A549 (cell line): Measurements from ENCODE around the gene TMEM143. TPM values are rescaled to one million over a fixed set of nuclear protein-coding genes. Genes with fewer than 3 reads are reported as not detected.

ENCODE experiments used
- ATAC-seq, 2 experiments: fragments of 200-7000 bp in 1 of 2; fragments of >200 bp in 1 of 2; cut with Nextera tagmentation in 1 of 2; cut with Tn5 transposase in 1 of 2; 3 replicates each; pipeline versions ENCODE4 v1.8.0 to v1.9.1; 2018 to 2020; ENCODE audit warnings: mild to moderate bottlenecking in 1 of 2, moderate library complexity in 1 of 2
- CTCF ChIA-PET: fragments of 300-600 bp; sonication (Branson Sonifier 250); formaldehyde crosslinking; extraction: SDS; loops from one replicate; lab custom pipeline; 2021; ENCODE audit warnings: antibody characterized with exemption, inconsistent platforms; lab: Yijun Ruan, JAX
- POLR2A ChIA-PET: fragments of 350-600 bp; formaldehyde crosslinking; extraction: SDS; loops from one replicate; lab custom pipeline; 2021; ENCODE audit warnings: antibody characterized with exemption, inconsistent platforms; lab: Yijun Ruan, JAX
- DNase-seq, 2 experiments: peaks; one replicate each; pipeline versions ENCODE4 v3.0.0 to v3.0.0-alpha.2; 2011 to 2016; ENCODE audit warnings: low read depth in 1 of 2, low spot score in 1 of 2
- FAIRE-seq: peaks from 2 replicates; lab custom pipeline; 2011; peaks lifted over from hg19 to GRCh38; lab: Jason Lieb, UNC
- H3K27ac ChIP-seq, 2 experiments: fragments of >200 bp; sonication (Bioruptor Twin); formaldehyde crosslinking; 3 replicates each; pipeline ENCODE4 v1.5.1; 2016 to 2017
- H3K4me1 ChIP-seq: fragments of >200 bp; sonication (Bioruptor Twin); formaldehyde crosslinking; 3 replicates; pipeline ENCODE4 v1.6.1; 2016
- H3K4me2 ChIP-seq: fragments of >200 bp; sonication (Bioruptor Twin); formaldehyde crosslinking; 3 replicates; pipeline ENCODE4 v1.6.1; 2016
- H3K4me3 ChIP-seq: fragments of >200 bp; sonication (Bioruptor Twin); formaldehyde crosslinking; 3 replicates; pipeline ENCODE4 v1.5.1; 2016
- H3K9me3 ChIP-seq: fragments of >200 bp; sonication (Bioruptor Twin); formaldehyde crosslinking; 3 replicates; pipeline ENCODE4 v1.6.1; 2016
- CBX8 ChIP-seq: fragments of 200-600 bp; sonication (generic); IDR thresholded peaks from 2 replicates; pipeline ENCODE4 v1.6.1; 2016
- EHMT2 ChIP-seq: fragments of 200-600 bp; sonication (generic); IDR thresholded peaks from 2 replicates; pipeline ENCODE4 v1.6.1; 2016; ENCODE audit warnings: antibody characterized with exemption, low read depth, mild to moderate bottlenecking, moderate library complexity
- FOSL2 ChIP-seq, 2 experiments: fragments of 450-650 bp in 1 of 2; fragments of >200 bp in 1 of 2; sonication (Bioruptor Twin) in 1 of 2; formaldehyde crosslinking; IDR thresholded peaks; 2 replicates each; pipeline versions ENCODE4 v1.5.0 to v1.6.1; 2016 to 2020; ENCODE audit warnings: mild to moderate bottlenecking in 1 of 2, moderate library complexity in 1 of 2
- FOXS1 ChIP-seq: fragments of 250-450 bp; sonication (Bioruptor Pico); IDR thresholded peaks from 2 replicates; pipeline ENCODE4 v1.5.0; 2020; ENCODE audit warnings: mild to moderate bottlenecking, moderate library complexity
- GATA3 ChIP-seq: IDR thresholded peaks from 2 replicates; pipeline ENCODE4 v1.6.1; 2012; ENCODE audit warnings: borderline replicate concordance
- HDAC2 ChIP-seq: fragments of 200-600 bp; sonication (generic); IDR thresholded peaks from 2 replicates; pipeline ENCODE4 v1.6.1; 2016
- HOXA7 ChIP-seq: fragments of 250-450 bp; sonication (Bioruptor Pico); IDR thresholded peaks from 2 replicates; pipeline ENCODE4 v1.5.0; 2020; ENCODE audit warnings: mild to moderate bottlenecking, moderate library complexity
- HOXB13 ChIP-seq: fragments of 250-450 bp; sonication (Bioruptor Pico); IDR thresholded peaks from 2 replicates; pipeline ENCODE4 v1.5.0; 2020; ENCODE audit warnings: low read depth, mild to moderate bottlenecking, moderate library complexity
- JUN ChIP-seq, 2 experiments: fragments of >200 bp; sonication (Bioruptor Twin); formaldehyde crosslinking; IDR thresholded peaks; 2 replicates in 1 of 2; 3 replicates in 1 of 2; pipeline ENCODE4 v1.6.1; 2016 to 2017
- KDM1A ChIP-seq: fragments of 200-600 bp; sonication (generic); IDR thresholded peaks from 2 replicates; pipeline ENCODE4 v1.6.1; 2016; ENCODE audit warnings: low read depth, mild to moderate bottlenecking
- KDM5A ChIP-seq: fragments of 200-600 bp; sonication (generic); IDR thresholded peaks from 2 replicates; pipeline ENCODE4 v1.6.1; 2016; ENCODE audit warnings: antibody characterized with exemption, mild to moderate bottlenecking
- NFE2L2 ChIP-seq: fragments of 150-350 bp; conservative IDR thresholded peaks from 2 replicates; pipeline ENCODE4 v1.6.1; 2014; ENCODE audit warnings: low read length
- NR3C1 ChIP-seq: fragments of >200 bp; sonication (Bioruptor Twin); formaldehyde crosslinking; IDR thresholded peaks from 3 replicates; pipeline ENCODE4 v1.6.1; 2017
- RAD21 ChIP-seq, 2 experiments: fragments of >200 bp in 1 of 2; sonication (Bioruptor Twin) in 1 of 2; formaldehyde crosslinking in 1 of 2; IDR thresholded peaks in 1 of 2; conservative IDR thresholded peaks in 1 of 2; 2 replicates in 1 of 2; 3 replicates in 1 of 2; pipeline ENCODE4 v1.6.1; 2012 to 2018; ENCODE audit warnings: inconsistent platforms in 1 of 2
- RCOR1 ChIP-seq: fragments of 150-350 bp; IDR thresholded peaks from 2 replicates; pipeline ENCODE4 v1.6.1; 2014; ENCODE audit warnings: antibody characterized with exemption, low read length, low read depth
- RFX5 ChIP-seq: fragments of 450-650 bp; IDR thresholded peaks from 2 replicates; pipeline ENCODE4 v1.7.1; 2014; ENCODE audit warnings: antibody characterized with exemption, mild to moderate bottlenecking, moderate library complexity
- RNF2 ChIP-seq: fragments of 200-600 bp; sonication (generic); IDR thresholded peaks from 2 replicates; pipeline ENCODE4 v1.6.1; 2016; ENCODE audit warnings: low read depth, mild to moderate bottlenecking, antibody characterized with exemption, moderate library complexity, borderline replicate concordance
- SMC3 ChIP-seq: fragments of >200 bp; sonication (Bioruptor Twin); formaldehyde crosslinking; IDR thresholded peaks from 3 replicates; pipeline ENCODE4 v1.6.1; 2018; ENCODE audit warnings: inconsistent platforms
- ZC3H11A ChIP-seq: fragments of 450-650 bp; IDR thresholded peaks from 2 replicates; pipeline ENCODE4 v1.6.1; 2014; ENCODE audit warnings: antibody characterized with exemption, mild to moderate bottlenecking
- WGBS: methylation state at CpG from one replicate; pipeline ENCODE4 v1.1.6; 2017; ENCODE audit errors: missing lambda C conversion rate; 5-methylcytosine and 5-hydroxymethylcytosine counted together
- polyA plus RNA-seq, 4 experiments: library from polyadenylated mRNA; depleted of rRNA in 3 of 4; stranded (reverse); fragments of >200 nt; fragmentation: RNase III in 1 of 4; extraction: RNeasy Plus Mini Kit Qiagen cat#74134 plus additional on column Dnase treatment in 1 of 4; gene quantifications; 2 replicates in 3 of 4; 3 replicates in 1 of 4; pipeline ENCODE4 v1.2.3, GENCODE V29; 2011 to 2017
- TF ChIP-seq, protein P1 (sequence below): IDR thresholded peaks from 2 replicates; pipeline ENCODE4 v1.6.1; 2012
- TF ChIP-seq, protein P2 (sequence below): IDR thresholded peaks from 2 replicates; pipeline ENCODE4 v1.6.1; 2012; ENCODE audit warnings: low read depth, borderline replicate concordance
- TF ChIP-seq, protein P3 (sequence below): fragments of 150-350 bp; IDR thresholded peaks from 2 replicates; pipeline ENCODE4 v1.6.1; 2014; ENCODE audit warnings: low read depth, mild to moderate bottlenecking, low read length

Gene TMEM143
- polyA plus RNA-seq, 2 of the 4 experiments (the other 2 are of a cell fraction): 6.4 to 7.4 TPM

- ATAC-seq (peak; percentile 69 to 74), DNase-seq (peak; percentile 35 to 70), FAIRE-seq (no peak)
- WGBS: 14% methylated on average over 10 of the region's 10 CpGs
- TF ChIP-seq ZC3H11A (no peak), FOSL2 (IDR thresholded peaks at IDR 0.05) (no peak), FOSL2 (CRISPR knock-in tag; IDR thresholded peaks at IDR 0.05) (peak; percentile 52; the same call in 1 of the 2 replicates)
- TF ChIP-seq, all 56 proteins: peak for 1
- ChIA-PET CTCF (interaction anchor here (0.6 to 15.7 kb wide), 20 partner anchors 10 to 329 kb away, joined by 3 to 499 read pairs (median 5); partner anchors contain the start of genes EMP3, KDELR1 and ZNF114), POLR2A (no interaction called here)
- H3K27ac ChIP-seq: peak overlapping the region in 1 of 2 experiments; percentile 81; a peak in 4 of 6 replicates
- H3K4me2 ChIP-seq: peak overlapping the region; percentile 90
- peaks cover 23% of the 10 kb centered on the region for H3K9me3 ChIP-seq
- peak overlapping the region; percentile 49; the same call in 2 of the 3 replicates for H3K4me3 ChIP-seq
- H3K4me1 ChIP-seq: peaks cover 8% of the 10 kb centered on the region
Measured at GRCh38 chr19:48290401-48290770, 73.4 kb downstream of the TMEM143 start.

- CTCF ChIA-PET: interaction anchor here (0.6 to 15.7 kb wide), 7 partner anchors 10 to 105 kb away, joined by 3 to 499 read pairs (median 4); partner anchors contain the start of gene ZNF114
- no peak for FAIRE-seq
- POLR2A ChIA-PET: no interaction called here
Measured at GRCh38 chr19:48287748-48288147, 76.0 kb downstream of the TMEM143 start.

GRCh38 chr19:48284896-48285295, 78.8 kb downstream of the TMEM143 start:
- no peak overlapping the region for H3K4me2 ChIP-seq
- CTCF ChIA-PET: interaction anchor here (0.6 to 22.4 kb wide), 4 partner anchors 9 to 20 kb away, joined by 4 to 499 read pairs (median 5); no protein-coding TSS in a partner anchor
- peaks cover 48% of the 10 kb centered on the region for H3K9me3 ChIP-seq
- ATAC-seq (no peak), FAIRE-seq (no peak), DNase-seq (no peak)
- no peak overlapping the region for H3K4me3 ChIP-seq
- H3K4me1 ChIP-seq: no peaks in the 10 kb centered on the region
- 87% methylated on average over 4 of the region's 4 CpGs for WGBS
- TF ChIP-seq RNF2 (no peak), JUN (IDR thresholded peaks at IDR 0.05) (no peak)
- POLR2A ChIA-PET: no interaction called here
- no peak overlapping the region for H3K27ac ChIP-seq

More at GRCh38 chr19:48287748-48288147, 76.0 kb downstream of the TMEM143 start:
- Histone ChIP-seq H3K4me3 (no peak overlapping the region), H3K4me1 (peaks cover 8% of the 10 kb centered on the region), H3K4me2 (no peak overlapping the region), H3K27ac (no peak overlapping the region), H3K9me3 (peaks cover 45% of the 10 kb centered on the region)
- 93% methylated on average over 3 of the region's 3 CpGs for WGBS
- no peak for TF ChIP-seq NR3C1
- TF ChIP-seq CBX8: no peak
- no peak for TF ChIP-seq FOXS1 (CRISPR knock-in tag)
- TF ChIP-seq, protein P1, sequence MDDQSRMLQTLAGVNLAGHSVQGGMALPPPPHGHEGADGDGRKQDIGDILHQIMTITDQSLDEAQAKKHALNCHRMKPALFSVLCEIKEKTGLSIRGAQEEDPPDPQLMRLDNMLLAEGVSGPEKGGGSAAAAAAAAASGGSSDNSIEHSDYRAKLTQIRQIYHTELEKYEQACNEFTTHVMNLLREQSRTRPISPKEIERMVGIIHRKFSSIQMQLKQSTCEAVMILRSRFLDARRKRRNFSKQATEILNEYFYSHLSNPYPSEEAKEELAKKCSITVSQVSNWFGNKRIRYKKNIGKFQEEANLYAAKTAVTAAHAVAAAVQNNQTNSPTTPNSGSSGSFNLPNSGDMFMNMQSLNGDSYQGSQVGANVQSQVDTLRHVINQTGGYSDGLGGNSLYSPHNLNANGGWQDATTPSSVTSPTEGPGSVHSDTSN: no peak
- no peak for TF ChIP-seq EHMT2
- TF ChIP-seq, protein P2, sequence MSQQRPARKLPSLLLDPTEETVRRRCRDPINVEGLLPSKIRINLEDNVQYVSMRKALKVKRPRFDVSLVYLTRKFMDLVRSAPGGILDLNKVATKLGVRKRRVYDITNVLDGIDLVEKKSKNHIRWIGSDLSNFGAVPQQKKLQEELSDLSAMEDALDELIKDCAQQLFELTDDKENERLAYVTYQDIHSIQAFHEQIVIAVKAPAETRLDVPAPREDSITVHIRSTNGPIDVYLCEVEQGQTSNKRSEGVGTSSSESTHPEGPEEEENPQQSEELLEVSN: no peak
- TF ChIP-seq HOXB13 (CRISPR knock-in tag): no peak
- TF ChIP-seq HDAC2: no peak
- TF ChIP-seq HOXA7: no peak
- no peak for TF ChIP-seq SMC3
- TF ChIP-seq KDM5A: no peak
- TF ChIP-seq, protein P3, sequence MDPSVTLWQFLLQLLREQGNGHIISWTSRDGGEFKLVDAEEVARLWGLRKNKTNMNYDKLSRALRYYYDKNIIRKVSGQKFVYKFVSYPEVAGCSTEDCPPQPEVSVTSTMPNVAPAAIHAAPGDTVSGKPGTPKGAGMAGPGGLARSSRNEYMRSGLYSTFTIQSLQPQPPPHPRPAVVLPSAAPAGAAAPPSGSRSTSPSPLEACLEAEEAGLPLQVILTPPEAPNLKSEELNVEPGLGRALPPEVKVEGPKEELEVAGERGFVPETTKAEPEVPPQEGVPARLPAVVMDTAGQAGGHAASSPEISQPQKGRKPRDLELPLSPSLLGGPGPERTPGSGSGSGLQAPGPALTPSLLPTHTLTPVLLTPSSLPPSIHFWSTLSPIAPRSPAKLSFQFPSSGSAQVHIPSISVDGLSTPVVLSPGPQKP: no peak
- no peak for TF ChIP-seq RAD21 (conservative IDR thresholded peaks at IDR 0.05 in 1 of 2, IDR thresholded peaks at IDR 0.05 in 1 of 2)
- TF ChIP-seq GATA3: no peak
- TF ChIP-seq KDM1A: no peak
- no peak for TF ChIP-seq NFE2L2
- TF ChIP-seq RFX5: no peak
- no peak for TF ChIP-seq RCOR1
- no peak for TF ChIP-seq JUN (IDR thresholded peaks at IDR 0.05)
- no peak for ATAC-seq
- DNase-seq: no peak
